ENCODE results near the gene SHKBP1.

Gene SHKBP1

GRCh38 chr19:40619333-40620160 is 42.9 kb downstream of the SHKBP1 start:
- no peaks in the 10 kb centered on the region for H3K9me3 ChIP-seq (ENCODE audit: severe bottlenecking)
- H3K27ac ChIP-seq = no peak overlapping the region
- H3K4me3 ChIP-seq (ENCODE audit: low read depth, low read length) = no peak overlapping the region
- DNase-seq = no peak
- peaks cover 63% of the 10 kb centered on the region for H3K36me3 ChIP-seq
- no peak for TF ChIP-seq CTCF (IDR thresholded peaks at IDR 0.05; ENCODE audit: low read depth, low read length)
- H3K27me3 ChIP-seq (ENCODE audit: insufficient read depth, low read depth, severe bottlenecking) = no peaks in the 10 kb centered on the region

- Histone ChIP-seq H3K27ac (no peak overlapping the region), H3K36me3 (peaks cover 59% of the 10 kb centered on the region), H3K9me3 (ENCODE audit: severe bottlenecking) (no peaks in the 10 kb centered on the region), H3K4me3 (ENCODE audit: low read depth, low read length) (no peak overlapping the region), H3K27me3 (ENCODE audit: insufficient read depth, low read depth, severe bottlenecking) (no peaks in the 10 kb centered on the region)
- no peak for DNase-seq
- no peak for TF ChIP-seq CTCF (IDR thresholded peaks at IDR 0.05; ENCODE audit: low read depth, low read length)
Measured at GRCh38 chr19:40620161-40620485, 43.5 kb downstream of the SHKBP1 start.

GRCh38 chr19:40621283-40621682 is 44.6 kb downstream of the SHKBP1 start:
- H3K4me3 ChIP-seq (ENCODE audit: low read depth, low read length) = no peak overlapping the region
- no peaks in the 10 kb centered on the region for H3K9me3 ChIP-seq (ENCODE audit: severe bottlenecking)
- H3K27ac ChIP-seq = no peak overlapping the region
- no peak for TF ChIP-seq CTCF (IDR thresholded peaks at IDR 0.05; ENCODE audit: low read depth, low read length)
- no peak for DNase-seq
- H3K27me3 ChIP-seq (ENCODE audit: insufficient read depth, low read depth, severe bottlenecking) = no peaks in the 10 kb centered on the region
- H3K36me3 ChIP-seq = peaks cover 59% of the 10 kb centered on the region

GRCh38 chr19:40621966-40622772 is 45.5 kb downstream of the SHKBP1 start:
- TF ChIP-seq CTCF (IDR thresholded peaks at IDR 0.05; ENCODE audit: low read depth, low read length) = no peak
- Histone ChIP-seq H3K4me3 (ENCODE audit: low read depth, low read length) (no peak overlapping the region), H3K9me3 (ENCODE audit: severe bottlenecking) (no peaks in the 10 kb centered on the region), H3K27ac (no peak overlapping the region), H3K27me3 (ENCODE audit: insufficient read depth, low read depth, severe bottlenecking) (no peaks in the 10 kb centered on the region), H3K36me3 (peaks cover 56% of the 10 kb centered on the region)
- DNase-seq = no peak

GRCh38 chr19:40622773-40623075 is 46.1 kb downstream of the SHKBP1 start:
- no peaks in the 10 kb centered on the region for H3K9me3 ChIP-seq (ENCODE audit: severe bottlenecking)
- H3K36me3 ChIP-seq = peaks cover 60% of the 10 kb centered on the region
- H3K4me3 ChIP-seq (ENCODE audit: low read depth, low read length) = no peak overlapping the region
- H3K27ac ChIP-seq = no peak overlapping the region
- no peak for DNase-seq
- TF ChIP-seq CTCF (IDR thresholded peaks at IDR 0.05; ENCODE audit: low read depth, low read length) = no peak
- H3K27me3 ChIP-seq (ENCODE audit: insufficient read depth, low read depth, severe bottlenecking) = no peaks in the 10 kb centered on the region

Measured in WERI-Rb-1 (cell line).